Heart left ventricle (tissue), 16 donors: ENCODE results near the gene PUS7. TPM values are rescaled to one million over a fixed set of nuclear protein-coding genes. Genes with fewer than 3 reads are reported as not detected.

Source experiments
- ATAC-seq, 4 donors: fragments of 200-7000 bp; cut with Tn5 transposase; one replicate each; pipeline ENCODE4 v1.9.1; 2020 to 2022; ENCODE audit warnings: moderate library complexity in 4 of 4, mild to moderate bottlenecking in 3 of 4, moderate number of reproducible peaks in 1 of 4
- DNase-seq, 5 donors: peaks; one replicate each; pipeline ENCODE4 v3.0.0-alpha.2; 2020
- H3K27ac ChIP-seq, 12 donors: fragments of 200-600 bp; sonication (generic) in 4 of 12; one replicate each; pipeline versions ENCODE4 v1.5.0 to v1.8.0; 2016 to 2022; ENCODE audit warnings: mild to moderate bottlenecking in 2 of 12
- H3K27me3 ChIP-seq, 9 donors: fragments of 200-600 bp; sonication (generic) in 2 of 9; one replicate each; pipeline versions ENCODE4 v1.5.1 to v1.8.0; 2016 to 2022; ENCODE audit warnings: mild to moderate bottlenecking in 3 of 9
- H3K36me3 ChIP-seq, 9 donors: fragments of 200-600 bp; sonication (generic) in 2 of 9; one replicate each; pipeline versions ENCODE4 v1.5.0 to v1.8.0; 2018 to 2022; ENCODE audit warnings: mild to moderate bottlenecking in 2 of 9
- H3K4me1 ChIP-seq, 12 donors: fragments of 200-600 bp; sonication (generic) in 4 of 12; one replicate each; pipeline versions ENCODE4 v1.5.0 to v1.8.0; 2016 to 2022; ENCODE audit warnings: mild to moderate bottlenecking in 3 of 12
- H3K4me3 ChIP-seq, 12 donors: fragments of 200-600 bp; sonication (generic) in 4 of 12; one replicate each; pipeline versions ENCODE4 v1.5.0 to v1.8.0; 2017 to 2022; ENCODE audit warnings: mild to moderate bottlenecking in 9 of 12, moderate library complexity in 4 of 12
- H3K9me3 ChIP-seq, 12 donors: fragments of 200-600 bp; sonication (generic) in 4 of 12; one replicate each; pipeline versions ENCODE4 v1.5.0 to v1.8.0; 2016 to 2022; ENCODE audit warnings: mild to moderate bottlenecking in 1 of 12
- POLR2A ChIP-seq, 2 donors: fragments of 450-650 bp; IDR thresholded peaks; one replicate each; pipeline ENCODE4 v1.6.1; 2017; ENCODE audit warnings: antibody characterized with exemption in 2 of 2, mild to moderate bottlenecking in 2 of 2, moderate library complexity in 2 of 2
- WGBS, 4 donors: extraction: QIAGEN DNeasy Blood & Tissue Kit in 2 of 4; methylation state at CpG; one replicate each; pipeline versions ENCODE4 v1.1.5 to v1.1.7; 2013 to 2018; 5-methylcytosine and 5-hydroxymethylcytosine counted together
- intact Hi-C, 10 donors: fragments of 100-400 bp; cut with DNase I; formaldehyde crosslinking; loops; one replicate each; pipeline versions ENCODE4 v1.11.1 to v1.14.2; 2022
- polyA plus RNA-seq, 2 donors: library from polyadenylated mRNA; stranded (reverse); fragments of 200-250 nt; gene quantifications; one replicate each; pipeline ENCODE4 v1.2.3, GENCODE V29; 2013
- total RNA-seq, 9 donors: library from RNA; depleted of rRNA in 2 of 9; stranded (reverse); fragments of >200 nt in 2 of 9; fragmentation: NEBNext Ultra II Directional in 3 of 9; extraction: Animal tissue kit (Norgen Biotek cat#: 25700) in 3 of 9; gene quantifications; one replicate each; pipeline versions ENCODE4 v1.1.0 to v1.2.4, GENCODE V29; 2016 to 2023
- TF ChIP-seq, protein P1 (sequence below), 12 donors: fragments of 200-600 bp; sonication (generic) in 4 of 12; IDR thresholded peaks; one replicate each; pipeline versions ENCODE4 v1.5.0 to v1.8.0; 2018 to 2022; ENCODE audit warnings: antibody characterized with exemption in 12 of 12, mild to moderate bottlenecking in 5 of 12
- donor health status: ischemic (EF 13 %, LVEDD 7.1; RV severe dilation, severe dysfunction).
- donor health status: healthy with polysubstance abuse.
- donor health status: DM: no; HTN: yes; CAD: no.
- donor health status: DM: no; HTN: no; CAD: no.
- donor health status: ischemic (EF 25% LVEDD 6.9; RV normal size, moderate dysfunction).
- donor health status: ischemic (EF 25% LVEDD 5.7; RV mildly dilated, moderate dysfunction).
- donor health status: healthy.
- donor health status: DM: yes; HTN: yes; CAD: no.
- donor health status: ischemic (EF 35%, LVEDD 5.7; RV mildly dilated, moderate dysfunction).
- donor health status: nonischemic (EF 11% LVEDD 7.7; RV severe dilation, severe dysfunction).
- donor health status: DM: yes; HTN: yes; CAD: no.
- donor health status: PGD.
- donor health status: ischemic (EF 29% LVEDD 5.4; RV normal size, mild dysfunction).
- donor health status: nonischemic (EF 23%, LVEDD 6.1; RV moderate dilation, normal function).

PUS7 gene
- total and polyA plus RNA-seq, 11 donors = 1.9 to 7.9 (median 5.5) TPM

DNA sequence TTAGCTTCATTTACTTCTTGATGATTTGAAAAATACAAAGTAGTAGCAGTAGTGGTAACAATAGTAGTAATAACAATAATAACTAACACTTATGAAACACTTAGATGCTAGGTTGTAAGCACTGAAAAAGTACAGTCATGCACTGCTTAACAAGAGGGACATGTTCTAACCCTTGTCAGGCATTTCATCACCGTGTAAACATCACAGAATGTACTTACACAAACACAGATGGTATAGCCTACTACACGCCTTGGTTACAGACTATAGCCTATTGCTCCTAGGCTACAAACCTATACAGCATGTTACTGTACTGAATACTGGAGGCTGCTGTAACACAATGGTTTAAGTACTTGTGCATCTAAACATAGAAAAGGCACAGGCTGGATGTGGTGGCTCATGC is 60.6 kb downstream of the PUS7 start:
- no peak for DNase-seq
- Histone ChIP-seq H3K27ac (no peak overlapping the region), H3K27me3 (no peaks in the 10 kb centered on the region), H3K4me1 (peaks cover 0 to 4% (median 0%) of the 10 kb centered on the region in 12 donors), H3K4me3 (no peak overlapping the region), H3K36me3 (peaks cover 0 to 65% (median 21%) of the 10 kb centered on the region in 9 donors), H3K9me3 (no peaks in the 10 kb centered on the region)
- intact Hi-C loops = no loop called here
- 92 to 97% (median 95%) methylated on average over 2 of the region's 2 CpGs for WGBS, 4 donors
- ATAC-seq = no peak
- TF ChIP-seq, protein P1, sequence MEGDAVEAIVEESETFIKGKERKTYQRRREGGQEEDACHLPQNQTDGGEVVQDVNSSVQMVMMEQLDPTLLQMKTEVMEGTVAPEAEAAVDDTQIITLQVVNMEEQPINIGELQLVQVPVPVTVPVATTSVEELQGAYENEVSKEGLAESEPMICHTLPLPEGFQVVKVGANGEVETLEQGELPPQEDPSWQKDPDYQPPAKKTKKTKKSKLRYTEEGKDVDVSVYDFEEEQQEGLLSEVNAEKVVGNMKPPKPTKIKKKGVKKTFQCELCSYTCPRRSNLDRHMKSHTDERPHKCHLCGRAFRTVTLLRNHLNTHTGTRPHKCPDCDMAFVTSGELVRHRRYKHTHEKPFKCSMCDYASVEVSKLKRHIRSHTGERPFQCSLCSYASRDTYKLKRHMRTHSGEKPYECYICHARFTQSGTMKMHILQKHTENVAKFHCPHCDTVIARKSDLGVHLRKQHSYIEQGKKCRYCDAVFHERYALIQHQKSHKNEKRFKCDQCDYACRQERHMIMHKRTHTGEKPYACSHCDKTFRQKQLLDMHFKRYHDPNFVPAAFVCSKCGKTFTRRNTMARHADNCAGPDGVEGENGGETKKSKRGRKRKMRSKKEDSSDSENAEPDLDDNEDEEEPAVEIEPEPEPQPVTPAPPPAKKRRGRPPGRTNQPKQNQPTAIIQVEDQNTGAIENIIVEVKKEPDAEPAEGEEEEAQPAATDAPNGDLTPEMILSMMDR (IDR thresholded peaks at IDR 0.05) = no peak
- TF ChIP-seq POLR2A (IDR thresholded peaks at IDR 0.05) = no peak

DNA sequence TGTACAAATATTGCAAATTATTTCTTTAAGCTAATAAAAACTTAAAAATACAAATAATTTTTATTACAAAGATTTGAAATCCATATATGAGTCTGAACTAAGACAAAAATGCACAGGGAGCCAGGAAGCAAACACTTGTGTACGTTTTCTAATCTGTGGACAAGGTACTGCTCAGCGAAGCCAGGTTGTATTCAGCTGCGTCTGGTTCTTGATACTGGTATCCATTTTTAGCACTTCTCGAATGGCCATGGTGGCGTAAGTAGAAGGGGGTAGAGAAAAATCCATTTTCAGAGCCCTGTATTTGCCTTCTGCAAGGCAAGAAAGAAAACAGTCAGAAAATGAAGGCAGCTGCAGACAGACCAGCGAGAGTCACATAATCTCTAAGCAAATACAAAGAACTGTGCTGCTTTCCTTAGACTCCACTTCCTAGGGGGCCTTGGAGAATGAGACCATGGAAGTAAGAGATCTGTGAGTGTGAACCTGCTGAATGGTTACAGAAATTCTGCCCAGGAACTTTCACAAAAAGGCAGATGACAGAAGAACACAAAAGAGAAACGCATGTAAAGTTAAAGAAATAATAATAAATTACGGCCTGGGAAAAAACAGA is 64.3 kb downstream of the PUS7 start:
- H3K36me3 ChIP-seq = peaks cover 0 to 50% (median 15%) of the 10 kb centered on the region in 9 donors
- no peaks in the 10 kb centered on the region for H3K27me3 ChIP-seq
- TF ChIP-seq, protein P1 (IDR thresholded peaks at IDR 0.05) = no peak
- no peak for TF ChIP-seq POLR2A (IDR thresholded peaks at IDR 0.05)
- H3K4me3 ChIP-seq = no peak overlapping the region
- no peak for DNase-seq
- no peaks in the 10 kb centered on the region for H3K9me3 ChIP-seq
- H3K4me1 ChIP-seq = peaks cover 0 to 4% (median 0%) of the 10 kb centered on the region in 12 donors
- intact Hi-C loops = no loop called here
- ATAC-seq = peak in 2 of 4 donors; percentile 50 to 57
- H3K27ac ChIP-seq = no peak overlapping the region
- WGBS, 4 donors = 63 to 76% (median 71%) methylated on average over 8 of the region's 8 CpGs

- WGBS, 4 donors = 41 to 74% (median 67%) methylated on average over 2 of the region's 2 CpGs
- Histone ChIP-seq H3K27ac (no peak overlapping the region), H3K27me3 (no peaks in the 10 kb centered on the region), H3K9me3 (no peaks in the 10 kb centered on the region), H3K4me3 (no peak overlapping the region), H3K4me1 (peaks cover 0 to 4% (median 0%) of the 10 kb centered on the region in 12 donors), H3K36me3 (peaks cover 0 to 31% (median 4%) of the 10 kb centered on the region in 9 donors)
- TF ChIP-seq, protein P1 (IDR thresholded peaks at IDR 0.05) = no peak
- TF ChIP-seq POLR2A (IDR thresholded peaks at IDR 0.05) = no peak
- intact Hi-C loops = no loop called here
- ATAC-seq (no peak), DNase-seq (no peak)
Observed at GRCh38 chr7:105454921-105455320, 67.2 kb downstream of the PUS7 start.

- peaks cover 0 to 4% (median 0%) of the 10 kb centered on the region in 12 donors for H3K4me1 ChIP-seq
- TF ChIP-seq POLR2A (IDR thresholded peaks at IDR 0.05) = no peak
- TF ChIP-seq, protein P1 (IDR thresholded peaks at IDR 0.05) = no peak
- 61 to 77% (median 62%) methylated on average over 3 of the region's 3 CpGs for WGBS, 4 donors
- no peak for ATAC-seq
- DNase-seq = no peak
- intact Hi-C loops = no loop called here
- H3K27ac ChIP-seq = no peak overlapping the region
- no peaks in the 10 kb centered on the region for H3K27me3 ChIP-seq
- H3K4me3 ChIP-seq = no peak overlapping the region
- H3K36me3 ChIP-seq = peaks cover 0 to 28% (median 4%) of the 10 kb centered on the region in 9 donors
- H3K9me3 ChIP-seq = no peaks in the 10 kb centered on the region
Observed at GRCh38 chr7:105454095-105454747, 67.8 kb downstream of the PUS7 start.
